KOPT-K1 (cell line): ENCODE measurements around the gene EPB41L4A.
"Not testable (repeated sequence)": the region's sequence is repeated elsewhere in the genome, so short reads cannot be mapped to it uniquely, and the experiment has no call there.

ENCODE experiments used
- H3K27ac ChIP-seq: fragments of 200-600 bp; sonication (generic); 2 replicates; pipeline ENCODE4 v1.5.1; 2016; ENCODE audit warnings: antibody characterized with exemption, mild to moderate bottlenecking, low read depth, low read length; ENCODE audit not compliant: poor library complexity, severe bottlenecking
- H3K36me3 ChIP-seq: fragments of 200-600 bp; sonication (generic); 2 replicates; pipeline ENCODE4 v1.5.1; 2017; ENCODE audit warnings: antibody characterized with exemption, mild to moderate bottlenecking, low read length, moderate library complexity; ENCODE audit not compliant: insufficient read depth
- H3K9me3 ChIP-seq: fragments of 200-600 bp; sonication (generic); 2 replicates; pipeline ENCODE4 v1.5.1; 2017; ENCODE audit warnings: antibody characterized with exemption, low read length, mild to moderate bottlenecking; ENCODE audit not compliant: insufficient read depth, poor library complexity, severe bottlenecking

The EPB41L4A gene, protein sequence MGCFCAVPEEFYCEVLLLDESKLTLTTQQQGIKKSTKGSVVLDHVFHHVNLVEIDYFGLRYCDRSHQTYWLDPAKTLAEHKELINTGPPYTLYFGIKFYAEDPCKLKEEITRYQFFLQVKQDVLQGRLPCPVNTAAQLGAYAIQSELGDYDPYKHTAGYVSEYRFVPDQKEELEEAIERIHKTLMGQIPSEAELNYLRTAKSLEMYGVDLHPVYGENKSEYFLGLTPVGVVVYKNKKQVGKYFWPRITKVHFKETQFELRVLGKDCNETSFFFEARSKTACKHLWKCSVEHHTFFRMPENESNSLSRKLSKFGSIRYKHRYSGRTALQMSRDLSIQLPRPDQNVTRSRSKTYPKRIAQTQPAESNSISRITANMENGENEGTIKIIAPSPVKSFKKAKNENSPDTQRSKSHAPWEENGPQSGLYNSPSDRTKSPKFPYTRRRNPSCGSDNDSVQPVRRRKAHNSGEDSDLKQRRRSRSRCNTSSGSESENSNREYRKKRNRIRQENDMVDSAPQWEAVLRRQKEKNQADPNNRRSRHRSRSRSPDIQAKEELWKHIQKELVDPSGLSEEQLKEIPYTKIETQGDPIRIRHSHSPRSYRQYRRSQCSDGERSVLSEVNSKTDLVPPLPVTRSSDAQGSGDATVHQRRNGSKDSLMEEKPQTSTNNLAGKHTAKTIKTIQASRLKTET

DNA sequence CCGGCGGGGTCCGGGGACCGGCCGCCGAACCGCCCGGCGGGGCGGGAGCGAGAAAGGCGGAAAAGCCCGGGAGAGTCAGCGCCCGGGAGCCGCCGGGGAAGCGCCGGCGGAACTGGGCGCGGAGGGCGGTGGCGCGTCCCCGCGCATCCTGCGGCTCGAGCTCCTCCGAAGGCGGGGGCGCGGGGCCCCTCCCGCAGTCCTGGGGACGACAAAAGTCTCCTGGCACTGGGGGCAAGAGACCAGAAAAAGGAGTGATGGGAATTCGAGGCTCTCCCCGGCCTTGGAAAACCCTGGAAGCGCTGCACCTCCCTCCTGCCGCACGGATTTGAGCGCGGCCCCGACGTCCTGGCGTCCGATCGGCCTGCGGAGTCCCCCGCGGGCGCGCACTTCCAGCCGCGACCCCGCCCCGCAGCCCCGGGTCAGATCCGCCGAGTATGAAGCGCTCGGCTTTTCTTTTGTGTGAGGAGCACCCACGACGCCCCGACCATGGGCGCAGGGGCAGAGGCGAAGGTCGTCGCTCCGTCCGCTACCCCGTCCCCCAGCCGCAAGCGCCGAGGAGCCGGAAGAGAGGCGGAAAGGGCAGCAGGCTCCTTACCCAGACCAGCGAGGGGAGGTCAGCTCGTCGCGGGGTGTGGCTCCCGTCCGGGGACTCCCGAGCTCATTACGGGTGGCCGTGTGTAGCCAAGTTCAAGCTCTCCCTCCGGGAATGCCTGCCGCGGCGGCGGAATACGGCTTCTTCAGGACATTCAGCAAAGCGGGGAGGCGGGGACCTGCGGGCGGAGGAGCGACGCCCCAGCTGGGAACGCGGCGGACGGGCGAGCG is at the start of gene EPB41L4A:
Gene EPB41L4A (minus strand): TSS at position 114 of the 822 bp plus-strand sequence. CDS start 238 bp downstream, outside the sequence.
- H3K9me3 ChIP-seq = no peaks in the 10 kb centered on the region

DNA sequence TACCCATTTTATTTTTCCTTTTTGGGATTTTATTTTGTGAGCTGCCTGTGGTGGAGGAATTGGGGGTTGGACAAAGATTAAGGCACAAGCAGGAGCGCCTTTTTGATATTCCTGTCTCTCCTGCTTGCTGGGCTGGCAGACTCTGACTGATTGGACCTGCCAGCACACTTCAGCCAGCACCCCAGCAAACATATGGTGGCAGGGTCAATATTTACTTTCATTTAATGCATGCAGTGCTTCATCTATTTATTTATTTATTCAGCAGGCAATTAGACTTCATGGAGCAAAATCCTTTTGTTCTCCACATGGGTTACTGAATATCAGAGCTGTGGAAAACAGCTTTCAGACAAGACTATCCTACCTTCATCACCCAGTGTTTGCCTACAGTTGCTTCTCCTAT is 48.4 kb upstream of the EPB41L4A start:
- no peak overlapping the region for H3K27ac ChIP-seq
- H3K36me3 ChIP-seq = no peaks in the 10 kb centered on the region

More for the DNA sequence above, at the start of gene EPB41L4A:
- Histone ChIP-seq H3K27ac (no peak within 1 kb of the TSS), H3K36me3 (no peaks in the 10 kb centered on the region)

DNA sequence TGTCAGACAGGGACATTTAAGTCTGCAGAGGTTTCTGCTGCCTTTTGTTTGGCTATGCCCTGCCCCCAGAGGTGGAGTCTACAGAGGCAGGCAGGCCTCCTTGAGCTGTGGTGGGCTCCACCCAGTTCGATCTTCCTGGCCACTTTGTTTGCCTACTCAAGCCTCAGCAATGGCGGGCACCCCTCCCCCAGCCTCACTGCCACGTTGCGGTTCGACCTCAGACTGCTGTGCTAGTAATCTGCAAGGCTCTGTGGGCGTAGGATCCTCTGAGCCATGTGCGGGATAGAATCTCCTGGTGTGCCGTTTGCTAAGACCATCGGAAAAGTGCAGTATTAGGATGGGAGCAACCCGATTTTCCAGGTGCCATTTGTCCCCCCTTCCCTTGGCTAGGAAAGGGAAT is 47.2 kb upstream of the EPB41L4A start:
- not testable (repeated sequence) for H3K27ac ChIP-seq, H3K9me3 ChIP-seq

More for the DNA sequence above, 48.4 kb upstream of the EPB41L4A start:
- no peaks in the 10 kb centered on the region for H3K9me3 ChIP-seq

DNA sequence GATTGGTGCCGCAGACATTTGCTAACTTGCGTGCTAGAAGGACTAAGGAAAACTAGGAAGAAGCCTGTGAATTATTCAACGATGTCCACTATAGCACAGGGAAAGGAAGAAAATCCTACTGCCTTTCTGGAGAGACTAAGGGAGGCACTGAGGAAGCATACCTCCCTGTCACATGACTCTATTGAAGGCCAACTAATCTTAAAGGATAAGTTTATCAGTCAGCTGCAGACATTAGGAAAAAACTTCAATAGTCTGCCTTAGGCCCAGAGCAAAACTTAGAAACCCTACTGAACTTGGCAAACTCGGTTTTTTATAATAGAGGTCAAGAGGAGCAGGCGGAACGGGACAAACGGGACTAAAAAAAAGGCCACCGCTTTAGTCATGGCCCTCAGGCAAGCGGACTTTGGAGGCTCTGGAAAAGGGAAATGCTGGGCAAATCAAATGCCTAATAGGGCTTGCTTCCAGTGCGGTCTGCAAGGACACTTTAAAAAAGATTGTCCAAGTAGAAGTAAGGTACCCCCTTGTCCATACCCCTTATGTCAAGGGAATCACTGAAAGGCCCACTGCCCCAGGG is 28.2 kb upstream of the EPB41L4A start:
- H3K27ac ChIP-seq, H3K9me3 ChIP-seq, H3K36me3 ChIP-seq: not testable (repeated sequence)

More for the DNA sequence above, 47.2 kb upstream of the EPB41L4A start:
- H3K36me3 ChIP-seq = not testable (repeated sequence)

DNA sequence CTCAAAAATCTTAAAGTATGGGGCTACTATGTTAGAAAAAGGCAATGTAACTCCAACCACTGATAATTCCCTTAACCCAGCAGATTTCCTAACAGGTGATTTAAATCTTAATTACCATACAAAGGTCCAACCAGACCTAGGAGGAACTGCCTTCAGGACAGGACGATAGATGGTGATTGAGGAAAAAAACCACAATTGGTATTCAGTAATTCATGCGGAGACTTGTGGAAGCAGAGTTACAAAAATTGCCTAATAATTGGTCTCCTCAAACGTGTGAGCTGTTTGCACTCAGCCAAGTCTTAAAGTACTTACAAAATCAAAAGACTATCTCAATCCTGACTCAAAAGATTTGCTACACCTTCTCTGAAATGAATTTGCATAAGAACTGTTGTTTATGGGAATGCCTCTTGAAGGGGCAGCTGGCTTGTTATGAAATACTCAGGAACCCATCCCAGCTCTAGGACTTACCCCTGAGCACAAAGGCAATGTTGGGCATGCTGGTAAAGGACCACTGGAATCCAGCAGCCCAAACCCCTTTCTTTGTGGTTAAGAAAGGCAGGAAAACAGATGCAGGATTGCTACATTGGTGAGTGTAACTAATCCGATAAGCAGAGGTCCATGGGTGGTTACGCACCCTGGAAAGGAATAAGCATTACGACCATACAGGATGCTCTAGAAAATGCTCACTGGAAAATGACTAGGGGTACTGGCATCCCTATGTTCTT is 26.7 kb upstream of the EPB41L4A start:
- H3K9me3 ChIP-seq = no peaks in the 10 kb centered on the region
- no peak overlapping the region for H3K27ac ChIP-seq
- no peaks in the 10 kb centered on the region for H3K36me3 ChIP-seq

DNA sequence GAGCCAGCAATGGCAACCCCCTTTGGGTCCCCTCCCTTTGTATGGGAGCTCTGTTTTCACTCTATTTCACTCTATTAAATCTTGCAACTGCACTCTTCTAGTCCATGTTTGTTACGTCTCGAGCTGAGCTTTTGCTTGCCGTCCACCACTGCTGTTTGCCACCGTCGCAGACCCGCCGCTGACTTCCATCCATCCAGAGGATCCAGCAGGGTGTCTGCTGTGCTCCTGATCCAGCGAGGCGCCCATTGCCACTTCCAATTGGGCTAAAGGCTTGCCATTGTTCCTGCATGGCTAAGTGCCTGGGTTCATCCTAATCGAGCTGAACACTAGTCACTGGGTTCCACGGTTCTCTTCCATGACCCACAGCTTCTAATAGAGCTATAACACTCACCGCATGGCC is 24.9 kb upstream of the EPB41L4A start:
- H3K27ac ChIP-seq, H3K9me3 ChIP-seq, H3K36me3 ChIP-seq: not testable (repeated sequence)

DNA sequence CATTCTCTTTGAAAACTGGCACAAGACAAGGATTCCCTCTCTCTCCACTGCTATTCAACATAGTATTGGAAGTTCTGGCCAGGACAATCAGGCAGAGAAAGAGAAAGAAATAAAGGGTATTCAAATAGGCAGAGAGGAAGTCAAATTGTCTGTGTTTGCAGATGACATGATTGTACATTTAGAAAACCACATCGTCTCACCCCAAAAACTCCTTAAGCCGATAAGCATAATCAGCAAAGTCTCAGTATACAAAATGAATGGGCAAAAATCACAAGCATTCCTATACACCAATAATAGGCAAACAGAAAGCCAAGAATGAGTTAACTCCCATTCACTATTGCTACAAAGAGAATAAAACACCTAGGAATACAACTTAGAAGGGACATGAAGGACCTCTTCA is 21.0 kb upstream of the EPB41L4A start:
- Histone ChIP-seq H3K36me3 (no peaks in the 10 kb centered on the region), H3K9me3 (no peaks in the 10 kb centered on the region), H3K27ac (no peak overlapping the region)

DNA sequence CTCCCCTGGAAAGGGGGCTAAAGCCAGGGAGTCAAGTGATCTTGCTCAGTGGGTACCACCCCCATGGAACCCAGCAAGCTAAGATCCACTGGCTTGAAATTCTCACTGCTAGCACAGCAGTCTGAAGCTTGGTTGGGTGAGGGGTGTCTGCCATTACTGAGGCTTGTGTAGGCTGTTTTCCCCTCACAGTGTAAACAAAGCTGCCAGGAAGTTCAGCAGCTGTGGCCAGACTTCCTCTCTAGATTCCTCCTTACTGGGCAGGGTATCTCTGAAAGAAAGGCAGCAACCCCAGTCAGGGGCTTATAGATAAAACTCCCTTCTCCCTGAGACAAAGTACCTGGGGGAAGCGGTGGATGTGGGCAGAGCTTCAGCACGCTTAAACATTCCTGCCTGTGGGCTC is 17.1 kb upstream of the EPB41L4A start:
- Histone ChIP-seq H3K9me3 (no peaks in the 10 kb centered on the region), H3K27ac (no peak overlapping the region)

DNA sequence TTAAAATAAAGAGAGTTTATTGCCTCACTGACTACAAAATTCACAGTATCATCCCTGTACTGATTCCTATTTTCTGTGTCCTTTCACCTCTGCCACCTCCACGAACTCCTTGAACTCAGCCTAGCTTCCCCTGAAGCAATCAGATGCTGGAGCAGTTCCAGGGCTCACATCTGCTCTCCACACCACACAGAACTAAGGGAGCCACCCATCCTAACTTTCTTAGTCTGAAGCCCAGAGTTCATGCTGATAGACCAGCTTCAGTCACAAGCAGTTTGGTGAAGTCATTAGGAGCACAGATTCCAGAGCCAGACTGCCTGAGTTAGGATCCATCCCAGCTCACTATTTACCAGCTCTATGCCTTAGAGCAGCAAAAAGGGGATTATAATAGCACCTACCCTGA is 15.6 kb upstream of the EPB41L4A start:
- no peaks in the 10 kb centered on the region for H3K9me3 ChIP-seq
- H3K36me3 ChIP-seq = no peaks in the 10 kb centered on the region

More for the DNA sequence above, 17.1 kb upstream of the EPB41L4A start:
- no peaks in the 10 kb centered on the region for H3K36me3 ChIP-seq

DNA sequence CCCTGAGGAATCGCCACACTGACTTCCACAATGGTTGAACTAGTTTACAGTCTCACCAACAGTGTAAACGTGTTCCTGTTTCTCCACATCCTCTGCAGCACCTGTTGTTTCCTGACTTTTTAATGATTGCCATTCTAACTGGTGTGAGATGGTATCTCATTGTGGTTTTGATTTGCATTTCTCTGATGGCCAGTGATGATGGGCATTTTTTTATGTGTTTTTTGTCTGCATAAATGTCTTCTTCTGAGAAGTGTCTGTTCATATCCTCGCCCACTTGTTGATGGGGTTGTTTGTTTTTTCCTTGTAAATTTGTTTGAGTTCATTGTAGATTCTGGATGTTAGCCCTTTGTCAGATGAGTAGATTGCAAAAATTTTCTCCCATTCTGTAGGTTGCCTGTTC is 7.1 kb upstream of the EPB41L4A start:
- not testable (repeated sequence) for H3K27ac ChIP-seq, H3K9me3 ChIP-seq, H3K36me3 ChIP-seq

More for the DNA sequence above, 15.6 kb upstream of the EPB41L4A start:
- H3K27ac ChIP-seq = no peak overlapping the region

DNA sequence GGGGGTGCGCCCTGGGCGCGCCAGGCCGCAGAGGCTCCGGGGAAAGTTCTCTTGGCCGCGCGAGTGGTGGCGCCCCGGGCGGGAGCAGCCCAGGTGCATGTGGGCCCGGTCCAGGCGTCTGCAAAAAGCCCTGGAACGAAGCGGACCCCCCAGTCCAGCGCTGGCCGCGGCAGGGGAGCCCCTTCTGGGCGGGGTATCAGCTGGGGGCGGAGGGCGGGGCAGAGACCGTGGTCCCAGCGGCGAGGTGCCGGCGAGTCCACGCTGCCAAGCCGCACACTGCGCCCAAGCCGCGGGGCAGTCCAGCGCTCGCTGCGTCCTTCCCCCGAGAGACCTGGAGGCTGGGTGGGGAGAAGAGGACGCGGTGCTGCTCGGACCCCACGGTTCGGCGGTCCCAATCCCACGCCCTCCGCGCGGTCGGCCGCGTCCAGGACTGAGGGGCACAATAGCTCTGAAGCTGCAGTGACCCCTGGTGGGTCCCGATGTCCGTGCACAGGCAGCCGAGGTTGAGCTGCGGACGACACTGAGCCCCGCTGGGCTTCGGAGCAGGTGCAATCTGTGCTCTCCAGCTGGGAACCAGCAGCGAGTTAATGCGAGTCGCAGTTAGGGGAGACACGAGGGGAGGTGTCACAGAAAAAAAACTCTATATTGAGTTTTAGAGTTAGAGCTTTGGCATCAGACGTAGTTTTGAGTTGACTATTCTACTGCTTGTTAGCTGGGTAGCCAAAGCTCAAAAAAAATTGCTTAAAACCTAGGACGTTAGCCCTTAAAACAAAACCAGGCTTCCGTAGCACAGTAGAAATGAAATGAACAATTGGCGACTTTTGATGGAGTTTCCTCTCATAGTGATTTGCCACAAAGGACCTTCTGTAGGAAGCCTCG is 1.1 kb upstream of the EPB41L4A start:
- H3K27ac ChIP-seq = no peak overlapping the region
- no peaks in the 10 kb centered on the region for H3K9me3 ChIP-seq
- no peaks in the 10 kb centered on the region for H3K36me3 ChIP-seq

DNA sequence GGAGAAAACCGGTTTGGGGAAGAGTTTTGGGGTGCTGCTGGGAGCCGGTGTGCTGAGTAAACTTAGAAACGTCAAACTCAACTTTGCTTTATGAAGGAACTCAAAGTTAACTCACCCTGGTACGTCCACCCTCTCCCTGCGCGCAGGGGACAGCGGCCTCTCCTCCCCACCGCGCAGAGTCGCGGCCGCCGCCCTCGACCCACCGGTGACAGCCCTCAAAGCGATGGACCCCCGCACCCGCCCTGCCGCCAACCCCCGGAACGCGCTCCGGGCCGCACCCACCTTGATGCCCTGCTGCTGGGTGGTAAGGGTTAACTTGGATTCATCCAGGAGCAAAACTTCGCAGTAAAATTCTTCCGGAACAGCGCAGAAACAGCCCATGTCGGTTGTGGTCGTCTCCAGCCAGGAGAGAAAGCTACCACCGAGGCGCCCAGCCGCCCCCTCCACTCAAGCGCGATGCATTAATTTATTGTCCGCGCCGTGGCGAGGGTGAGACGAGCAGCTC is 366 bp downstream of the EPB41L4A start:
- Histone ChIP-seq H3K36me3 (no peaks in the 10 kb centered on the region), H3K9me3 (no peaks in the 10 kb centered on the region), H3K27ac (no peak overlapping the region)

DNA sequence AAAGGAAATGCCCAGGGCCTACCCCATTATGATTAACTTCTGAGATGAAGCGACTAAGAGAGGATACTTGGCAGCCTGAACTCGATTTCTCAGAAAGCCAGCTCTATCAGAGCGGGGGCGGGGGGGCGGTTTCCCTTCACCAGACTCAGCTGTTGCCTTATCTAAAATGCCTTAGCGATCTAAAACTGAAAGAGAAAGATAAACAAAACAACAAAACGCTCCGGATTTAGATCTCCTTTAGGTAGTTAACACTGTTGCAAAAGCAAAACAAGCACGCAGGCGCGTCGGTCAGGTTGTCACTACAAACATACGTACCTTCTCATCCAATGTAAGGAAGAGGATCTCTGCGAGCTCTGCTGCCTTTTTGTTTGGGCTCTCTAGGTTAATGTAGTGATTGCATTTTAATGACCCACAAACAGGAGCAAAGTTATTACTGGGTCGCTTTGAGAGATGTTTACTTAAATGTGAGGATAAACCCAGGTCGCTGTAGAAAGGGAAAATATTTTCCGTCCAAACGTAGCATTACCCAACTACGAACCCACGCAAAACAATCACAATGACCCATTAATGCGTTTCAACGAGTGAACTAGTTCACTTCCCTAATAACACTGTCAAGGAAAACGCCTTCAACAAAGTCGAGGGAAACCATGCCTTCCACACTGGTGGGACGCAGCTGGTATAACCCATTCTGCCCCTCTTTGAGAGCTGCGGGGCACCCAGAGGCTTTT is 982 bp downstream of the EPB41L4A start:
- no peak overlapping the region for H3K27ac ChIP-seq
- no peaks in the 10 kb centered on the region for H3K9me3 ChIP-seq
- no peaks in the 10 kb centered on the region for H3K36me3 ChIP-seq
